Prostate gland (tissue), 2 donors: ENCODE data around the gene CFAP43.

Experiments
- CTCF ChIP-seq, 4 experiments: fragments of 200-600 bp in 2 of 4; fragments of 450-650 bp in 2 of 4; sonication (generic) in 2 of 4; IDR thresholded peaks; 1 replicate in 3 of 4; 2 replicates in 1 of 4; pipeline ENCODE4 v1.5.1; 2016 to 2019; ENCODE audit warnings: antibody characterized with exemption in 4 of 4, mild to moderate bottlenecking in 2 of 4, moderate library complexity in 2 of 4
- POLR2A ChIP-seq: fragments of 450-650 bp; IDR thresholded peaks from one replicate; pipeline ENCODE4 v1.6.1; 2016; ENCODE audit warnings: antibody characterized with exemption, mild to moderate bottlenecking

GRCh38 chr10:104242545-104242944, 10.4 kb upstream of the CFAP43 start:
- TF ChIP-seq CTCF (IDR thresholded peaks at IDR 0.05) (no peak), POLR2A (no peak)
